Measurements from ENCODE around the gene IL1R1. TPM values are rescaled to one million over a fixed set of nuclear protein-coding genes. Genes with fewer than 3 reads are reported as not detected.

IL1R1 gene
- total and polyA plus RNA-seq, 2 of the 4 experiments (the other 2 are of a cell fraction): 6.5 to 13.8 TPM

DNA sequence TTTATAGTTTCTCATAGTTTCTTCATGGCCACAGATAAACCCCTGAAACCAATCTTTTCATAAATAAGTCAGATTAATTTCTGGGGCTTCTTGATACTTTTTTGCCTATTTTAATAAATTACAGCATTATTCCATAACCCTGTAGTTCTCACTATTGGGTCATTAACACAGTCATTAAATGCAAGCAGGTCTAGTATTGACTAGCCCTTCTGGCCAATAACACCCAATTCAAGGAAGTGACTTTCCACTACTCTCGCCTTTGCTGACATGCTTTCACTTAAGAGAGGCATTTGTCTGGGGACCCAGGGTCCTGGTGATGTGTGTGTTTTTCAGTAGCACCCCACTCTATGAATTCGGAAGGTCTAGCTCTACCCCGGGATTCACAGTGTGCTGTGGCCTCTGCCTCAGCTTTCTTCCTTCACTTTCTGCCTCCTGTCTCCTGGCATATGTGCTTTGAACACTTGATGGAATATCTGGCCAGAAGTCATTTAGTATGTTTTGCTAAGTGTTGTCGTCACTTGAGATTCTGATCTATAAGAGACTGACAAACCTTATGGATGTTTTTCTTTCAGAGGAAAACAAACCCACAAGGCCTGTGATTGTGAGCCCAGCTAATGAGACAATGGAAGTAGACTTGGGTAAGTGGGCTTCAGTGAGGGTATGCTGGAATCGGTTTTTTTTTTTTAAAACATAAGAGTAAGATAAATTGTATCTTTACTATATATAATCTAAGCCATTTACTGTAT, 25.7 kb downstream of the IL1R1 start:
- Histone ChIP-seq H3K9me1 (ENCODE audit: insufficient read depth, low read length) (peaks cover 3% of the 10 kb centered on the region), H2BK15ac (ENCODE audit: low read depth, low read length) (no peak overlapping the region), H2BK20ac (ENCODE audit: low read depth, low read length) (no peak overlapping the region), H4K91ac (ENCODE audit: insufficient read depth, low read depth, low read length) (no peak overlapping the region), H3K14ac (replicated peaks; ENCODE audit: low read depth, low read length) (no peak overlapping the region), H3K4me2 (ENCODE audit: low read depth, low read length) (no peak overlapping the region), H3K27ac (ENCODE audit: insufficient read depth, low read length) (no peak overlapping the region), H2AK9ac (replicated peaks; ENCODE audit: low read depth, low read length, poor library complexity) (no peak overlapping the region), H3K9me3 (ENCODE audit: control insufficient read depth, insufficient read depth, low read length) (no peaks in the 10 kb centered on the region), H3K36me3 (ENCODE audit: control insufficient read depth, insufficient read depth, low read length) (peaks cover 40% of the 10 kb centered on the region), H2AK5ac (ENCODE audit: low read depth, low read length) (no peak overlapping the region), H3K4me1 (ENCODE audit: control insufficient read depth, insufficient read depth, low read length) (peaks cover 4% of the 10 kb centered on the region; the same call in 1 of the 2 replicates), H3K4ac (ENCODE audit: low read depth, low read length) (no peak overlapping the region), H4K20me1 (ENCODE audit: insufficient read depth, low read length) (no peaks in the 10 kb centered on the region), H2BK5ac (ENCODE audit: low read depth, low read length, poor library complexity, severe bottlenecking) (no peak overlapping the region), H3K18ac (ENCODE audit: low read depth, low read length) (no peak overlapping the region), H3K27me3 (ENCODE audit: control insufficient read depth, insufficient read depth, low read length) (no peaks in the 10 kb centered on the region), H3K79me1 (ENCODE audit: low read depth in 1 of 2, low read length in 2 of 2) (peaks cover 0 to 6% of the 10 kb centered on the region in 2 experiments; a peak in 3 of 4 replicates), H2AFZ (replicated peaks; ENCODE audit: low read length, poor library complexity) (no peak overlapping the region), H4K5ac (ENCODE audit: low read depth, low read length) (no peak overlapping the region), H3K9ac (ENCODE audit: low read depth, low read length) (no peak overlapping the region), H3K23ac (ENCODE audit: low read depth, low read length) (no peak overlapping the region), H3K56ac (ENCODE audit: extremely low read depth, insufficient read depth, low read length) (no peak overlapping the region), H4K8ac (ENCODE audit: low read depth in 2 of 2, low read length in 2 of 2) (no peak overlapping the region), H2BK120ac (ENCODE audit: low read depth, low read length) (no peak overlapping the region), H3K4me3 (ENCODE audit: insufficient read depth, low read depth, low read length) (no peak overlapping the region)
- ChIA-PET POLR2A (ENCODE audit: unreplicated experiment) (no interaction called here), CTCF (no interaction called here)
- in situ Hi-C loops (cut with MboI; ENCODE audit: low sequenced_read_pairs): no loop called here
- TF ChIP-seq, protein P1, sequence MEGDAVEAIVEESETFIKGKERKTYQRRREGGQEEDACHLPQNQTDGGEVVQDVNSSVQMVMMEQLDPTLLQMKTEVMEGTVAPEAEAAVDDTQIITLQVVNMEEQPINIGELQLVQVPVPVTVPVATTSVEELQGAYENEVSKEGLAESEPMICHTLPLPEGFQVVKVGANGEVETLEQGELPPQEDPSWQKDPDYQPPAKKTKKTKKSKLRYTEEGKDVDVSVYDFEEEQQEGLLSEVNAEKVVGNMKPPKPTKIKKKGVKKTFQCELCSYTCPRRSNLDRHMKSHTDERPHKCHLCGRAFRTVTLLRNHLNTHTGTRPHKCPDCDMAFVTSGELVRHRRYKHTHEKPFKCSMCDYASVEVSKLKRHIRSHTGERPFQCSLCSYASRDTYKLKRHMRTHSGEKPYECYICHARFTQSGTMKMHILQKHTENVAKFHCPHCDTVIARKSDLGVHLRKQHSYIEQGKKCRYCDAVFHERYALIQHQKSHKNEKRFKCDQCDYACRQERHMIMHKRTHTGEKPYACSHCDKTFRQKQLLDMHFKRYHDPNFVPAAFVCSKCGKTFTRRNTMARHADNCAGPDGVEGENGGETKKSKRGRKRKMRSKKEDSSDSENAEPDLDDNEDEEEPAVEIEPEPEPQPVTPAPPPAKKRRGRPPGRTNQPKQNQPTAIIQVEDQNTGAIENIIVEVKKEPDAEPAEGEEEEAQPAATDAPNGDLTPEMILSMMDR (conservative IDR thresholded peaks at IDR 0.05; ENCODE audit: low read depth, low read length): no peak
- no peak for TF ChIP-seq MAZ (IDR thresholded peaks at IDR 0.05; ENCODE audit: borderline replicate concordance, low read depth, low read length)
- TF ChIP-seq, protein P2, sequence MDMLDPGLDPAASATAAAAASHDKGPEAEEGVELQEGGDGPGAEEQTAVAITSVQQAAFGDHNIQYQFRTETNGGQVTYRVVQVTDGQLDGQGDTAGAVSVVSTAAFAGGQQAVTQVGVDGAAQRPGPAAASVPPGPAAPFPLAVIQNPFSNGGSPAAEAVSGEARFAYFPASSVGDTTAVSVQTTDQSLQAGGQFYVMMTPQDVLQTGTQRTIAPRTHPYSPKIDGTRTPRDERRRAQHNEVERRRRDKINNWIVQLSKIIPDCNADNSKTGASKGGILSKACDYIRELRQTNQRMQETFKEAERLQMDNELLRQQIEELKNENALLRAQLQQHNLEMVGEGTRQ (IDR thresholded peaks at IDR 0.05; ENCODE audit: low read depth, low read length): no peak
- TF ChIP-seq RFX5 (IDR thresholded peaks at IDR 0.05; ENCODE audit: low read depth, low read length): no peak
- TF ChIP-seq FOS (IDR thresholded peaks at IDR 0.05; ENCODE audit: low read depth, low read length): no peak
- TF ChIP-seq RCOR1 (IDR thresholded peaks at IDR 0.05; ENCODE audit: insufficient replicate concordance, low read length): no peak
- dilution Hi-C loops (cut with HindIII; ENCODE audit: low sequenced_read_pairs, unreplicated experiment): loop anchor here (25.0 kb wide), 1 partner anchor 156 kb away; no protein-coding TSS in a partner anchor
- ATAC-seq (ENCODE audit: low read depth) (no peak), DNase-seq (no peak)
- intact Hi-C loops (cut with micrococcal nuclease): loop anchor here (5.0 to 10.0 kb wide), 2 partner anchors 69 to 187 kb away; partner anchors contain the start of gene IL18R1
- BruUV-seq (replicated peaks): no TSS peak
- WGBS, 2 experiments (ENCODE audit: extremely low coverage in 2 of 2, insufficient read length in 1 of 2): no CpG with 5 or more reads among the region's 5 CpGs

Measured in IMR-90 (cell line).